Mesenchymal stem cell (in vitro differentiated cells and primary cell): ENCODE measurements around the gene PTPRE.
A peak's percentile ranks its signal among the peaks of the same experiment; 100 is the strongest.

Experiments used
- DNase-seq: peaks from one replicate; pipeline ENCODE4 v3.0.0-alpha.2; 2013
- H2AFZ ChIP-seq: one replicate; pipeline ENCODE4 v1.6.1; 2013; ENCODE audit warnings: low read depth, mild to moderate bottlenecking, control low read depth, inconsistent platforms, low read length, moderate library complexity
- H2AK5ac ChIP-seq: 2 replicates; pipeline ENCODE4 v1.6.1; 2013; ENCODE audit warnings: low read length, moderate library complexity, mild to moderate bottlenecking, inconsistent platforms; ENCODE audit not compliant: severe bottlenecking
- H2BK120ac ChIP-seq: one replicate; pipeline ENCODE4 v1.6.1; 2013; ENCODE audit warnings: low read depth, mild to moderate bottlenecking, inconsistent platforms, low read length, moderate library complexity
- H2BK12ac ChIP-seq, 2 experiments: one replicate each; pipeline ENCODE4 v1.6.1; 2013; ENCODE audit warnings: inconsistent platforms in 2 of 2, low read length in 2 of 2, mild to moderate bottlenecking in 2 of 2, moderate library complexity in 2 of 2, control low read depth in 1 of 2
- H2BK15ac ChIP-seq: one replicate; pipeline ENCODE4 v1.6.1; 2013; ENCODE audit warnings: mild to moderate bottlenecking, low read depth, inconsistent platforms; ENCODE audit not compliant: poor library complexity, severe bottlenecking
- H2BK5ac ChIP-seq: 2 replicates; pipeline ENCODE4 v1.6.1; 2013; ENCODE audit warnings: low read depth, mild to moderate bottlenecking, low read length, control low read depth, inconsistent platforms; ENCODE audit not compliant: poor library complexity, severe bottlenecking
- H3K14ac ChIP-seq, 2 experiments: one replicate each; pipeline ENCODE4 v1.6.1; 2013; ENCODE audit warnings: inconsistent platforms in 2 of 2, low read length in 2 of 2, control low read depth in 1 of 2, mild to moderate bottlenecking in 1 of 2, moderate library complexity in 1 of 2
- H3K18ac ChIP-seq, 2 experiments: one replicate each; pipeline ENCODE4 v1.6.1; 2013; ENCODE audit warnings: inconsistent platforms in 2 of 2, low read length in 2 of 2, control low read depth in 1 of 2, low read depth in 1 of 2, mild to moderate bottlenecking in 1 of 2
- H3K23ac ChIP-seq, 2 experiments: one replicate each; pipeline ENCODE4 v1.6.1; 2013; ENCODE audit warnings: inconsistent platforms in 2 of 2, low read length in 2 of 2, mild to moderate bottlenecking in 2 of 2, moderate library complexity in 2 of 2, control low read depth in 1 of 2
- H3K27ac ChIP-seq: 2 replicates; pipeline ENCODE4 v1.5.1; 2013; ENCODE audit warnings: mild to moderate bottlenecking, moderate library complexity, low read length, control low read depth, inconsistent platforms; ENCODE audit not compliant: poor library complexity, severe bottlenecking
- H3K27me3 ChIP-seq, 2 experiments: 2 replicates each; pipeline versions ENCODE4 v1.6.1 to v1.7.0; 2013; ENCODE audit warnings: low read length in 2 of 2, mild to moderate bottlenecking in 2 of 2, moderate library complexity in 2 of 2, control low read depth in 1 of 2, inconsistent platforms in 1 of 2; ENCODE audit not compliant: control insufficient read depth in 1 of 2, insufficient read depth in 1 of 2
- H3K36me3 ChIP-seq, 2 experiments: 2 replicates each; pipeline versions ENCODE4 v1.6.1 to v1.7.0; 2013; ENCODE audit warnings: low read length in 2 of 2, control low read depth in 1 of 2, inconsistent platforms in 1 of 2, low read depth in 1 of 2, mild to moderate bottlenecking in 1 of 2; ENCODE audit not compliant: insufficient read depth in 2 of 2, control insufficient read depth in 1 of 2
- H3K4ac ChIP-seq, 2 experiments: one replicate each; pipeline ENCODE4 v1.6.1; 2013; ENCODE audit warnings: inconsistent platforms in 2 of 2, low read length in 2 of 2, mild to moderate bottlenecking in 2 of 2, moderate library complexity in 2 of 2, control low read depth in 1 of 2, low read depth in 1 of 2
- H3K4me1 ChIP-seq: 2 replicates; pipeline ENCODE4 v1.6.1; 2013; ENCODE audit warnings: low read depth, low read length, control low read depth; ENCODE audit not compliant: control insufficient read depth, insufficient read depth
- H3K4me2 ChIP-seq: 2 replicates; pipeline ENCODE4 v1.6.1; 2013; ENCODE audit warnings: low read length, mild to moderate bottlenecking, inconsistent platforms; ENCODE audit not compliant: poor library complexity, severe bottlenecking
- H3K4me3 ChIP-seq, 2 experiments: 2 replicates each; pipeline versions ENCODE4 v1.5.1 to v1.7.0; 2013; ENCODE audit warnings: low read length in 2 of 2, mild to moderate bottlenecking in 2 of 2, control low read depth in 1 of 2, low read depth in 1 of 2; ENCODE audit not compliant: insufficient read depth in 1 of 2
- H3K79me1 ChIP-seq: replicated peaks from 2 replicates; pipeline ENCODE4 v1.6.1; 2013; ENCODE audit warnings: mild to moderate bottlenecking, control low read depth, low read length, inconsistent platforms; ENCODE audit not compliant: poor library complexity, severe bottlenecking
- H3K9ac ChIP-seq: 2 replicates; pipeline ENCODE4 v1.7.0; 2013; ENCODE audit warnings: mild to moderate bottlenecking, low read length, moderate library complexity
- H3K9me3 ChIP-seq: 2 replicates; pipeline ENCODE4 v1.7.0; 2013; ENCODE audit warnings: mild to moderate bottlenecking, low read length; ENCODE audit not compliant: control insufficient read depth
- H4K8ac ChIP-seq: one replicate; pipeline ENCODE4 v1.6.1; 2013; ENCODE audit warnings: inconsistent platforms, mild to moderate bottlenecking, low read length, moderate library complexity
- H4K91ac ChIP-seq: one replicate; pipeline ENCODE4 v1.6.1; 2013; ENCODE audit warnings: mild to moderate bottlenecking, low read length, inconsistent platforms
- WGBS: methylation state at CpG from one replicate; pipeline ENCODE4 v1.1.7; 2013; ENCODE audit warnings: mixed read lengths; 5-methylcytosine and 5-hydroxymethylcytosine counted together

PTPRE gene

GRCh38 chr10:128084364-128084763, 177.5 kb downstream of the PTPRE start:
- Histone ChIP-seq H2BK5ac (no peak overlapping the region), H3K79me1 (no peaks in the 10 kb centered on the region), H2AFZ (no peak overlapping the region), H3K4me1 (peaks cover 4% of the 10 kb centered on the region), H3K27me3 (peaks cover 0 to 11% of the 10 kb centered on the region in 2 experiments), H2BK120ac (no peak overlapping the region), H3K4ac (no peak overlapping the region), H3K4me3 (no peak overlapping the region), H2BK12ac (no peak overlapping the region), H4K91ac (no peak overlapping the region), H3K18ac (no peak overlapping the region), H2BK15ac (no peak overlapping the region), H4K8ac (no peak overlapping the region), H3K23ac (no peak overlapping the region), H3K27ac (no peak overlapping the region), H3K9me3 (no peaks in the 10 kb centered on the region), H3K9ac (no peak overlapping the region), H3K14ac (no peak overlapping the region), H2AK5ac (no peak overlapping the region), H3K4me2 (no peak overlapping the region), H3K36me3 (peaks cover 8 to 13% of the 10 kb centered on the region in 2 experiments)
- WGBS = 96% methylated on average over 6 of the region's 10 CpGs
- DNase-seq = no peak

- Histone ChIP-seq H4K8ac (no peak overlapping the region), H3K36me3 (peaks cover 8 to 9% of the 10 kb centered on the region in 2 experiments), H2AK5ac (no peak overlapping the region), H3K4ac (no peak overlapping the region), H2BK15ac (no peak overlapping the region), H3K4me3 (no peak overlapping the region), H3K9ac (no peak overlapping the region), H3K27me3 (peaks cover 0 to 16% of the 10 kb centered on the region in 2 experiments), H3K4me1 (peaks cover 4% of the 10 kb centered on the region), H3K27ac (no peak overlapping the region), H3K18ac (no peak overlapping the region), H2BK120ac (no peak overlapping the region), H3K14ac (no peak overlapping the region), H3K23ac (no peak overlapping the region), H4K91ac (no peak overlapping the region), H2AFZ (no peak overlapping the region), H3K4me2 (no peak overlapping the region), H3K79me1 (no peaks in the 10 kb centered on the region), H3K9me3 (no peaks in the 10 kb centered on the region), H2BK5ac (no peak overlapping the region), H2BK12ac (no peak overlapping the region)
- 94% methylated on average over 8 of the region's 8 CpGs for WGBS
- no peak for DNase-seq
These were observed 178.1 kb downstream of the PTPRE start for GRCh38 chr10:128084991-128085390.

GRCh38 chr10:128086003-128086863, 179.3 kb downstream of the PTPRE start:
- no peak for DNase-seq
- WGBS = 80% methylated on average over 10 of the region's 10 CpGs

GRCh38 chr10:128087146-128087883, 180.4 kb downstream of the PTPRE start:
- peaks cover 4% of the 10 kb centered on the region for H3K4me1 ChIP-seq
- no peak overlapping the region for H2BK15ac ChIP-seq
- H4K91ac ChIP-seq = no peak overlapping the region
- H2BK5ac ChIP-seq = no peak overlapping the region
- no peak overlapping the region for H3K4me3 ChIP-seq
- no peaks in the 10 kb centered on the region for H3K9me3 ChIP-seq
- no peak overlapping the region for H4K8ac ChIP-seq
- 72% methylated on average over 5 of the region's 7 CpGs for WGBS
- H3K79me1 ChIP-seq = no peaks in the 10 kb centered on the region
- no peak overlapping the region for H2AK5ac ChIP-seq
- H2BK12ac ChIP-seq = no peak overlapping the region
- no peak overlapping the region for H3K18ac ChIP-seq
- H3K27me3 ChIP-seq = peaks cover 0 to 16% of the 10 kb centered on the region in 2 experiments
- H2AFZ ChIP-seq = no peak overlapping the region
- H3K14ac ChIP-seq = no peak overlapping the region
- H3K9ac ChIP-seq = no peak overlapping the region
- no peak overlapping the region for H3K23ac ChIP-seq
- H3K4ac ChIP-seq = no peak overlapping the region
- no peak overlapping the region for H3K4me2 ChIP-seq
- peaks cover 2 to 7% of the 10 kb centered on the region in 2 experiments for H3K36me3 ChIP-seq
- no peak overlapping the region for H3K27ac ChIP-seq
- DNase-seq = no peak
- no peak overlapping the region for H2BK120ac ChIP-seq

More at GRCh38 chr10:128086003-128086863, 179.3 kb downstream of the PTPRE start:
- no peak overlapping the region for H2AFZ ChIP-seq
- H3K4me2 ChIP-seq = no peak overlapping the region
- H2BK15ac ChIP-seq = no peak overlapping the region
- H3K9me3 ChIP-seq = no peaks in the 10 kb centered on the region
- H3K23ac ChIP-seq = no peak overlapping the region
- no peak overlapping the region for H4K8ac ChIP-seq
- H2AK5ac ChIP-seq = no peak overlapping the region
- H3K4me1 ChIP-seq = peaks cover 4% of the 10 kb centered on the region
- peak overlapping the region in 1 of 2 experiments; percentile 24 for H3K18ac ChIP-seq
- H3K4me3 ChIP-seq = no peak overlapping the region
- H2BK5ac ChIP-seq = no peak overlapping the region
- H2BK12ac ChIP-seq = no peak overlapping the region
- no peak overlapping the region for H3K9ac ChIP-seq
- no peak overlapping the region for H3K4ac ChIP-seq
- H2BK120ac ChIP-seq = no peak overlapping the region
- H3K27ac ChIP-seq = no peak overlapping the region
- H3K36me3 ChIP-seq = peaks cover 2 to 7% of the 10 kb centered on the region in 2 experiments
- H4K91ac ChIP-seq = peak overlapping the region; percentile 46
- no peaks in the 10 kb centered on the region for H3K79me1 ChIP-seq
- peak overlapping the region in 1 of 2 experiments; percentile 9 for H3K14ac ChIP-seq
- peaks cover 0 to 16% of the 10 kb centered on the region in 2 experiments for H3K27me3 ChIP-seq
